ENCODE results near the gene ECPAS.

The ECPAS gene

DNA sequence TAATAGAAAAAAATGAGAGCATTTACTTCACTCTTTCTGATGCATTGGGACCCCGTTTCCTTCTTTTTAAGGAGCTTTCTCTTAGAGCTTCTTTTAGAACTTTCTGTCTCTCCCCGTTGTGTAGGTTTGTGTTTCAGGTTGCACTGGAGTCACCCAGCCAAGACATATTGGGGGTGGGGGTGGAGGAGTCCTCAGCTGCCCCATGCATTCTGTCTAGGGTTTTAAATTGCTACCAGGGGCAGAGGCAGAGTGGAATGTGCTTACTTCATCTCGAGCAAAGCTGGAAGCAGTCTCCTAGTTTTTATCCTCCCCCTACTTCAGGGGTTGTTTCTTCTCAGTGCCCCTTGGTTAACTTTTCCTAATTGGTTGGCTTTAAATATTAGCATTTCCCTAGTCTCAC lies 163.6 kb downstream of the ECPAS start:
- DNase-seq, result no peak

DNA sequence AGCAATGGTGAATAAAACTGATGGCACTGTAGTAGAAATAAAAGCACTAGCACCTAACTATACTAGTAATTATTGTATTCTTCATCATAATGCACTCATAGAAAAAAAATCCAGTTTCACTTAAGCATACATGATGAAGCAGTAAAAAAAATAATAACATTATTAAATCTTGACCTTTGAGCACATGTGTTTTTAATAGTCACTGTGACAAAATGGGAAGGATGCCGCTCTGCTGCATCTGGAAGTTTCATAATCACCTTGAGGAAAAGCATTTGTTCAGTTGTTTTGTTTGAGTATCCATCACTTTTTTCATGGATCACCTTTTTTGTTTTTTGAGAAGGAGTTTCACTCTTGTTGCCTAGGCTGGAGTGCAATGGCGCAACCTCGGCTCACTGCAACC lies 167.4 kb downstream of the ECPAS start:
- no peak for DNase-seq

All from NCI-H187 treated with DMSO at 0.1 percent for 48 hours (cell line).